ENCODE data around the gene NMT1.

GRCh38 chr17:45063198-45063597 lies 2.1 kb downstream of the NMT1 start:
- TF ChIP-seq CTCF (conservative IDR thresholded peaks at IDR 0.05) (no peak), ZFX (IDR thresholded peaks at IDR 0.05) (no peak)

Measured in C4-2B (cell line).